OCI-LY1 (cell line): ENCODE data around the gene SDK1.

Source experiments
- CTCF ChIP-seq: fragments of 200-600 bp; sonication (generic), shearing (Covaris generic); IDR thresholded peaks from 2 replicates; pipeline ENCODE4 v1.5.1; 2017; ENCODE audit warnings: mild to moderate bottlenecking, antibody characterized with exemption, low read length, moderate library complexity, mixed read lengths
- EZH2 ChIP-seq: fragments of 200-600 bp; sonication (generic), shearing (Covaris generic); IDR thresholded peaks from 2 replicates; pipeline ENCODE4 v1.8.0; 2017; ENCODE audit warnings: borderline replicate concordance, mixed run types, mild to moderate bottlenecking, antibody characterized with exemption, low read length, moderate library complexity, mixed read lengths

DNA sequence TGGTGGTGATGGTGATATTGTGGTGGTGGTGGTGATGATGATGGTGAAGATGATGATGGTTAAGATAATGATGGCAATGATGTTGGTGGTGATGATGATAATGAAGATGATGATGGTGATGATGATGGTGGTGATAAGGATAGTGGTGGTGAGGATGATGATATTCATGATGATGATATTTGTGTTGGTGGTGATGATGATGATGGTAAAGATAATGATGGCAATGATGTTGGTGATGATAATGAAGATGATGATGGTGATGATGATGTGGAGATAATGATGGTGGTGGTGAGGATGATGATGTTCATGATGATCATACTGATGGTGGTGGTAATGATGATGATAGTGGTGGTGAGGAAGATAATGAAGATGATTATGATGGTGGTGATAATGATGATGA lies 30.7 kb upstream of the SDK1 start:
- TF ChIP-seq CTCF (no peak), EZH2 (no peak)
